ENCODE measurements around the gene KRT75. TPM values are rescaled to one million over a fixed set of nuclear protein-coding genes. Genes with fewer than 3 reads are reported as not detected.
"Not testable (repeated sequence)": the region's sequence is repeated elsewhere in the genome, so short reads cannot be mapped to it uniquely, and the experiment has no call there.

Gene KRT75
- total and polyA plus RNA-seq, 10 donors = not detected

- DNase-seq = no peak
- Histone ChIP-seq H3K27ac (no peak overlapping the region), H3K36me3 (no peaks in the 10 kb centered on the region), H3K4me3 (no peak overlapping the region), H3K27me3 (replicated peaks in 1 of 7) (peaks cover 0 to 22% (median 0%) of the 10 kb centered on the region in 7 donors), H3K4me1 (no peaks in the 10 kb centered on the region), H3K9me3 (no peaks in the 10 kb centered on the region)
- 18 to 46% (median 37%) methylated on average over 3 of the region's 3 CpGs for WGBS, 5 donors
- intact Hi-C loops (cut with DNase I; ENCODE audit: low total_unique reads) = no loop called here
- TF ChIP-seq POLR2A (IDR thresholded peaks at IDR 0.05) = no peak
- no peak for TF ChIP-seq CTCF (IDR thresholded peaks at IDR 0.05 in 8 of 11, conservative IDR thresholded peaks at IDR 0.05 in 3 of 11)
- no peak for TF ChIP-seq POLR2AphosphoS5 (IDR thresholded peaks at IDR 0.05)
These were observed 14.1 kb upstream of the KRT75 start for GRCh38 chr12:52448228-52448627.

- H3K9me3 ChIP-seq; DNase-seq; H3K4me1 ChIP-seq; H3K36me3 ChIP-seq; H3K27ac ChIP-seq; H3K4me3 ChIP-seq; intact Hi-C loops (cut with DNase I; ENCODE audit: low total_unique reads): not testable (repeated sequence)
- peaks cover 0 to 31% (median 0%) of the 10 kb centered on the region in 7 donors for H3K27me3 ChIP-seq (replicated peaks in 1 of 7)
- WGBS, 5 donors = 90 to 96% (median 93%) methylated on average over 10 to 11 of the region's 11 CpGs
These were observed 13.0 kb upstream of the KRT75 start for GRCh38 chr12:52447196-52447595.

GRCh38 chr12:52446367-52447045 is 12.3 kb upstream of the KRT75 start:
- no peak for DNase-seq
- no peak overlapping the region for H3K4me3 ChIP-seq
- H3K36me3 ChIP-seq = no peaks in the 10 kb centered on the region
- no peaks in the 10 kb centered on the region for H3K4me1 ChIP-seq
- no peaks in the 10 kb centered on the region for H3K9me3 ChIP-seq
- TF ChIP-seq POLR2AphosphoS5 (IDR thresholded peaks at IDR 0.05) = no peak
- TF ChIP-seq POLR2A (IDR thresholded peaks at IDR 0.05) = no peak
- no peak for TF ChIP-seq CTCF (IDR thresholded peaks at IDR 0.05 in 8 of 11, conservative IDR thresholded peaks at IDR 0.05 in 3 of 11)
- no peak overlapping the region for H3K27ac ChIP-seq
- peaks cover 0 to 38% (median 0%) of the 10 kb centered on the region in 7 donors for H3K27me3 ChIP-seq (replicated peaks in 1 of 7)
- intact Hi-C loops (cut with DNase I; ENCODE audit: low total_unique reads) = no loop called here
- 62 to 70% (median 64%) methylated on average over 6 of the region's 6 CpGs for WGBS, 5 donors

GRCh38 chr12:52445876-52446275 is 11.7 kb upstream of the KRT75 start:
- no peak for TF ChIP-seq POLR2AphosphoS5 (IDR thresholded peaks at IDR 0.05)
- TF ChIP-seq CTCF (IDR thresholded peaks at IDR 0.05 in 8 of 11, conservative IDR thresholded peaks at IDR 0.05 in 3 of 11) = no peak
- no peak for TF ChIP-seq POLR2A (IDR thresholded peaks at IDR 0.05)
- peaks cover 0 to 43% (median 0%) of the 10 kb centered on the region in 7 donors for H3K27me3 ChIP-seq (replicated peaks in 1 of 7)
- intact Hi-C loops (cut with DNase I; ENCODE audit: low total_unique reads) = no loop called here
- H3K36me3 ChIP-seq = no peaks in the 10 kb centered on the region
- no peaks in the 10 kb centered on the region for H3K4me1 ChIP-seq
- no peak overlapping the region for H3K27ac ChIP-seq
- 44 to 67% (median 61%) methylated on average over 3 of the region's 3 CpGs for WGBS, 5 donors
- DNase-seq = no peak
- no peak overlapping the region for H3K4me3 ChIP-seq
- no peaks in the 10 kb centered on the region for H3K9me3 ChIP-seq
